Endodermal cell (in vitro differentiated cells): ENCODE data around the gene GHDC. TPM values are rescaled to one million over a fixed set of nuclear protein-coding genes. Genes with fewer than 3 reads are reported as not detected.
"Not testable (repeated sequence)": the region's sequence is repeated elsewhere in the genome, so short reads cannot be mapped to it uniquely, and the experiment has no call there.

Source experiments
- DNase-seq: peaks from one replicate; pipeline ENCODE4 v3.0.0-alpha.2; 2017
- H3K27ac ChIP-seq: 2 replicates; pipeline ENCODE4 v1.5.1; 2013; ENCODE audit warnings: mild to moderate bottlenecking, low read depth, low read length, moderate library complexity
- H3K27me3 ChIP-seq: 2 replicates; pipeline ENCODE4 v1.6.1; 2013; ENCODE audit warnings: mild to moderate bottlenecking, low read length, moderate library complexity; ENCODE audit not compliant: insufficient read depth, control insufficient read depth, poor library complexity, severe bottlenecking
- H3K36me3 ChIP-seq: 2 replicates; pipeline ENCODE4 v1.7.0; 2013; ENCODE audit warnings: mild to moderate bottlenecking, low read length, moderate library complexity; ENCODE audit not compliant: control insufficient read depth, insufficient read depth
- H3K4me1 ChIP-seq: one replicate; pipeline ENCODE4 v1.7.0; 2013; ENCODE audit warnings: low read length; ENCODE audit not compliant: control insufficient read depth, insufficient read depth
- H3K4me3 ChIP-seq: 2 replicates; pipeline ENCODE4 v1.5.1; 2013; ENCODE audit warnings: mild to moderate bottlenecking, low read length, moderate library complexity
- H3K9ac ChIP-seq: 2 replicates; pipeline ENCODE4 v1.6.1; 2013; ENCODE audit warnings: mild to moderate bottlenecking, low read length, moderate library complexity; ENCODE audit not compliant: poor library complexity, severe bottlenecking; ENCODE audit errors: extremely low read depth
- H3K9me3 ChIP-seq: 2 replicates; pipeline ENCODE4 v1.6.1; 2013; ENCODE audit warnings: mild to moderate bottlenecking, low read length, moderate library complexity; ENCODE audit not compliant: control insufficient read depth
- H3K27ac Mint-ChIP-seq: 2 replicates; pipeline ENCODE4 v1.8.0; 2020; ENCODE audit warnings: mixed read lengths
- H3K27me3 Mint-ChIP-seq: 2 replicates; pipeline ENCODE4 v1.8.0; 2021; ENCODE audit warnings: mild to moderate bottlenecking, mixed read lengths; ENCODE audit not compliant: insufficient read depth
- H3K36me3 Mint-ChIP-seq: 2 replicates; pipeline ENCODE4 v1.8.0; 2020; ENCODE audit warnings: low read depth, mixed read lengths
- H3K4me1 Mint-ChIP-seq: 2 replicates; pipeline ENCODE4 v1.8.0; 2020; ENCODE audit warnings: mixed read lengths
- H3K4me3 Mint-ChIP-seq: 2 replicates; pipeline ENCODE4 v1.8.0; 2020; ENCODE audit warnings: mild to moderate bottlenecking, moderate library complexity, mixed read lengths
- H3K9me3 Mint-ChIP-seq: 2 replicates; pipeline ENCODE4 v1.8.0; 2020; ENCODE audit warnings: mild to moderate bottlenecking, mixed read lengths
- CTCF ChIP-seq: fragments of 200-600 bp; sonication (generic); conservative IDR thresholded peaks from 2 replicates; pipeline ENCODE4 v1.5.0; 2021; ENCODE audit warnings: antibody characterized with exemption, mild to moderate bottlenecking
- WGBS, 2 experiments: methylation state at CpG; one replicate each; pipeline versions ENCODE4 v1.1.5 to v1.1.7; 2013; ENCODE audit warnings: missing lambda C conversion rate in 2 of 2, mixed read lengths in 1 of 2; ENCODE audit not compliant: insufficient coverage in 1 of 2, insufficient read length in 1 of 2; 5-methylcytosine and 5-hydroxymethylcytosine counted together
- long read RNA-seq, 4 experiments: library from polyadenylated mRNA in 2 of 4; library from RNA in 1 of 4; library from capped mRNA in 1 of 4; stranded (forward) in 3 of 4; unstranded in 1 of 4; transcript quantifications; one replicate each; pipeline ENCODE4 v2.0.0, GENCODE V29; 2020 to 2021; ENCODE audit warnings: inconsistent platforms in 1 of 4
- polyA plus RNA-seq, 2 experiments: library from polyadenylated mRNA; stranded (reverse); fragments of 50-300 nt; gene quantifications; one replicate each; pipeline ENCODE4 v1.2.3, GENCODE V29; 2013
- total RNA-seq, 2 donors: library from RNA; stranded (reverse); fragmentation: NEBNext Ultra II Directional in 1 of 2; extraction: Animal tissue kit (Norgen Biotek cat#: 25700) in 1 of 2; gene quantifications; 2 replicates in 1 of 2; 3 replicates in 1 of 2; pipeline ENCODE4 v1.2.1, GENCODE V29; 2021

Gene GHDC
- total RNA-seq: 1 to 10 TPM; 4.4 to 8.4 TPM
- 9.1 TPM for polyA plus RNA-seq (2013, experiment 1 of 2)
- 8.2 TPM for polyA plus RNA-seq (2013, experiment 2 of 2)
- long read RNA-seq, experiment 1, partial matches to known transcripts: 1 of 3 reads
- long read RNA-seq, experiment 1, other reads (novel, unspliced or antisense): 0 of 3 reads
- long read RNA-seq, experiment 2, partial matches to known transcripts: 0 of 5 reads
- long read RNA-seq, experiment 2, other reads (novel, unspliced or antisense): 1 of 5 reads
- long read RNA-seq, experiment 3, partial matches to known transcripts: 1 of 1 reads
- long read RNA-seq, experiment 3, other reads (novel, unspliced or antisense): 0 of 1 reads
- long read RNA-seq, experiment 4, partial matches to known transcripts: 1 of 6 reads
- long read RNA-seq, experiment 4, other reads (novel, unspliced or antisense): 1 of 6 reads

GRCh38 chr17:42193969-42194899 is at the start of gene GHDC:
Gene GHDC, minus strand, starts transcription at chr17:42194494. Its CDS starts 913 bp downstream, at chr17:42193581.
- WGBS, 2 experiments: 64 to 71% methylated on average over 17 to 24 of the region's 24 CpGs
- Histone ChIP-seq H3K4me1 (no peaks in the 10 kb centered on the region), H3K9me3 (no peaks in the 10 kb centered on the region), H3K27ac (no peak within 1 kb of the TSS), H3K4me3 (peak within 1 kb of the TSS; percentile 71), H3K9ac (no peak within 1 kb of the TSS), H3K27me3 (no peaks in the 10 kb centered on the region), H3K36me3 (peaks cover under 1% of the 10 kb centered on the region)
- DNase-seq: peak; percentile 93
- Mint-ChIP-seq H3K27ac (no peak within 1 kb of the TSS), H3K9me3 (no peaks in the 10 kb centered on the region), H3K4me3 (peak within 1 kb of the TSS; percentile 48), H3K4me1 (peaks cover 4% of the 10 kb centered on the region), H3K27me3 (no peaks in the 10 kb centered on the region), H3K36me3 (no peaks in the 10 kb centered on the region)
- TF ChIP-seq CTCF: no peak

GRCh38 chr17:42243493-42243982 is 49.2 kb upstream of the GHDC start:
- peak overlapping the region; percentile 3 for H3K27ac Mint-ChIP-seq
- H3K9me3 Mint-ChIP-seq: no peaks in the 10 kb centered on the region
- no peaks in the 10 kb centered on the region for H3K9me3 ChIP-seq
- WGBS, 2 experiments: 92 to 98% methylated on average over 4 to 5 of the region's 5 CpGs
- H3K36me3 ChIP-seq: peaks cover 9% of the 10 kb centered on the region
- H3K9ac ChIP-seq: no peak overlapping the region
- no peaks in the 10 kb centered on the region for H3K4me1 ChIP-seq
- no peak overlapping the region for H3K4me3 Mint-ChIP-seq
- H3K4me3 ChIP-seq: no peak overlapping the region
- H3K36me3 Mint-ChIP-seq: no peaks in the 10 kb centered on the region
- H3K27me3 Mint-ChIP-seq: no peaks in the 10 kb centered on the region
- DNase-seq: no peak
- no peaks in the 10 kb centered on the region for H3K27me3 ChIP-seq
- peaks cover 13% of the 10 kb centered on the region for H3K4me1 Mint-ChIP-seq
- H3K27ac ChIP-seq: no peak overlapping the region
- TF ChIP-seq CTCF: peak; percentile 54

- Histone ChIP-seq H3K36me3 (peaks cover 2% of the 10 kb centered on the region), H3K27ac (no peak overlapping the region)
- no CpG with 5 or more reads among the region's 1 CpG for WGBS, 2 experiments
Observed at GRCh38 chr17:42241871-42242270, 47.6 kb upstream of the GHDC start.

GRCh38 chr17:42240863-42241262 is 46.6 kb upstream of the GHDC start:
- H3K4me1 ChIP-seq, H3K36me3 ChIP-seq, H3K27me3 ChIP-seq, H3K36me3 Mint-ChIP-seq, H3K9ac ChIP-seq, H3K27ac ChIP-seq, H3K27ac Mint-ChIP-seq, H3K27me3 Mint-ChIP-seq, H3K9me3 Mint-ChIP-seq, H3K9me3 ChIP-seq, H3K4me3 Mint-ChIP-seq, DNase-seq, H3K4me3 ChIP-seq: not testable (repeated sequence)
- WGBS, 2 experiments: 93% methylated on average over 3 to 4 of the region's 4 CpGs
- H3K4me1 Mint-ChIP-seq: peaks cover 13% of the 10 kb centered on the region

More at GRCh38 chr17:42241871-42242270, 47.6 kb upstream of the GHDC start:
- Histone ChIP-seq H3K9ac (no peak overlapping the region), H3K27me3 (no peaks in the 10 kb centered on the region), H3K4me1 (no peaks in the 10 kb centered on the region), H3K4me3 (no peak overlapping the region), H3K9me3 (no peaks in the 10 kb centered on the region)
- H3K9me3 Mint-ChIP-seq: no peaks in the 10 kb centered on the region
- H3K36me3 Mint-ChIP-seq: no peaks in the 10 kb centered on the region
- no peak for TF ChIP-seq CTCF
- no peak overlapping the region for H3K27ac Mint-ChIP-seq
- no peak for DNase-seq
- H3K4me3 Mint-ChIP-seq: no peak overlapping the region
- peaks cover 13% of the 10 kb centered on the region for H3K4me1 Mint-ChIP-seq
- H3K27me3 Mint-ChIP-seq: no peaks in the 10 kb centered on the region
